IMR-90 (cell line): ENCODE data around the gene ITPKC. TPM values are rescaled to one million over a fixed set of nuclear protein-coding genes. Genes with fewer than 3 reads are reported as not detected.

Experiments
- ATAC-seq: fragments of 200-7000 bp; cut with Tn5 transposase; 2 replicates; pipeline ENCODE4 v1.9.1; 2020; ENCODE audit warnings: low read depth, mild to moderate bottlenecking, moderate library complexity
- BruUV-seq: library from RNA; stranded (reverse); fragments of 400-500 nt; replicated peaks from 2 replicates; lab custom pipeline; 2021; lab: Mats Ljungman, UMichigan
- CTCF ChIA-PET: fragments of 300-600 bp; formaldehyde crosslinking; extraction: SDS; loops from one replicate; lab custom pipeline; 2021; ENCODE audit warnings: antibody characterized with exemption; lab: Yijun Ruan, JAX
- POLR2A ChIA-PET: fragments of 300-600 bp; sonication (Branson Sonifier 250); formaldehyde crosslinking; loops from one replicate; lab custom pipeline; 2022; ENCODE audit warnings: antibody characterized with exemption; ENCODE audit not compliant: unreplicated experiment; lab: Charles Lee
- DNase-seq: peaks from one replicate; pipeline ENCODE4 v3.0.0; 2013
- H2AFZ ChIP-seq: replicated peaks from 2 replicates; pipeline ENCODE3; 2013; ENCODE audit warnings: low read length, mild to moderate bottlenecking; ENCODE audit not compliant: poor library complexity
- H2AK5ac ChIP-seq: 2 replicates; pipeline ENCODE4 v1.6.1; 2013; ENCODE audit warnings: low read depth, low read length, inconsistent platforms
- H2AK9ac ChIP-seq: replicated peaks from 2 replicates; pipeline ENCODE3; 2013; ENCODE audit warnings: mild to moderate bottlenecking, low read depth, low read length, moderate library complexity; ENCODE audit not compliant: poor library complexity
- H2BK120ac ChIP-seq: 2 replicates; pipeline ENCODE4 v1.6.1; 2013; ENCODE audit warnings: low read depth, low read length, inconsistent platforms
- H2BK15ac ChIP-seq: 3 replicates; pipeline ENCODE4 v1.6.1; 2013; ENCODE audit warnings: low read depth, low read length, inconsistent platforms
- H2BK20ac ChIP-seq: 2 replicates; pipeline ENCODE4 v1.6.1; 2013; ENCODE audit warnings: low read depth, mild to moderate bottlenecking, inconsistent platforms, low read length, moderate library complexity
- H2BK5ac ChIP-seq: 2 replicates; pipeline ENCODE4 v1.6.1; 2013; ENCODE audit warnings: mild to moderate bottlenecking, low read depth, low read length, inconsistent platforms; ENCODE audit not compliant: poor library complexity, severe bottlenecking
- H3K14ac ChIP-seq: replicated peaks from 2 replicates; pipeline ENCODE4 v1.6.1; 2013; ENCODE audit warnings: low read depth, low read length, inconsistent platforms
- H3K18ac ChIP-seq: 2 replicates; pipeline ENCODE4 v1.6.1; 2013; ENCODE audit warnings: low read depth, low read length, control low read depth
- H3K23ac ChIP-seq: 2 replicates; pipeline ENCODE4 v1.6.1; 2013; ENCODE audit warnings: low read depth, low read length, inconsistent platforms
- H3K27ac ChIP-seq: 2 replicates; pipeline ENCODE4 v1.5.1; 2013; ENCODE audit warnings: mild to moderate bottlenecking, control low read depth, low read length; ENCODE audit not compliant: insufficient read depth
- H3K27me3 ChIP-seq: 2 replicates; pipeline ENCODE4 v1.6.1; 2013; ENCODE audit warnings: low read length; ENCODE audit not compliant: control insufficient read depth, insufficient read depth
- H3K36me3 ChIP-seq: 2 replicates; pipeline ENCODE4 v1.6.1; 2013; ENCODE audit warnings: low read length, mixed read lengths; ENCODE audit not compliant: control insufficient read depth, insufficient read depth
- H3K4ac ChIP-seq: 2 replicates; pipeline ENCODE4 v1.6.1; 2013; ENCODE audit warnings: low read depth, low read length, inconsistent platforms
- H3K4me1 ChIP-seq: 2 replicates; pipeline ENCODE4 v1.6.1; 2013; ENCODE audit warnings: low read length, mixed read lengths; ENCODE audit not compliant: control insufficient read depth, insufficient read depth
- H3K4me2 ChIP-seq: 2 replicates; pipeline ENCODE4 v1.6.1; 2013; ENCODE audit warnings: low read depth, mild to moderate bottlenecking, control low read depth, low read length, moderate library complexity
- H3K4me3 ChIP-seq: 2 replicates; pipeline ENCODE4 v1.5.1; 2013; ENCODE audit warnings: low read depth, mild to moderate bottlenecking, control low read depth, low read length, moderate library complexity; ENCODE audit not compliant: insufficient read depth
- H3K56ac ChIP-seq: 2 replicates; pipeline ENCODE4 v1.6.1; 2013; ENCODE audit warnings: low read length, inconsistent platforms; ENCODE audit not compliant: insufficient read depth; ENCODE audit errors: extremely low read depth
- H3K79me1 ChIP-seq, 2 experiments: 2 replicates each; pipeline ENCODE4 v1.6.1; 2013; ENCODE audit warnings: low read length in 2 of 2, inconsistent platforms in 1 of 2, low read depth in 1 of 2
- H3K9ac ChIP-seq: 2 replicates; pipeline ENCODE4 v1.6.1; 2013; ENCODE audit warnings: low read depth, low read length, control low read depth
- H3K9me1 ChIP-seq: 2 replicates; pipeline ENCODE4 v1.6.1; 2013; ENCODE audit warnings: low read length, inconsistent platforms; ENCODE audit not compliant: insufficient read depth
- H3K9me3 ChIP-seq: 2 replicates; pipeline ENCODE4 v1.6.1; 2013; ENCODE audit warnings: low read length; ENCODE audit not compliant: control insufficient read depth, insufficient read depth
- H4K20me1 ChIP-seq: 2 replicates; pipeline ENCODE4 v1.6.1; 2013; ENCODE audit warnings: low read length, inconsistent platforms; ENCODE audit not compliant: insufficient read depth
- H4K5ac ChIP-seq: 2 replicates; pipeline ENCODE4 v1.6.1; 2013; ENCODE audit warnings: mild to moderate bottlenecking, low read depth, low read length, control low read depth
- H4K8ac ChIP-seq, 2 experiments: 2 replicates each; pipeline ENCODE4 v1.6.1; 2013; ENCODE audit warnings: low read depth in 2 of 2, low read length in 2 of 2, control low read depth in 1 of 2, inconsistent platforms in 1 of 2
- H4K91ac ChIP-seq: 2 replicates; pipeline ENCODE4 v1.6.1; 2013; ENCODE audit warnings: low read depth, low read length, inconsistent platforms; ENCODE audit not compliant: insufficient read depth
- BHLHE40 ChIP-seq: fragments of 150-350 bp; IDR thresholded peaks from 2 replicates; pipeline ENCODE4 v1.6.1; 2016; ENCODE audit warnings: mild to moderate bottlenecking, low read depth, low read length
- CEBPB ChIP-seq: IDR thresholded peaks from 2 replicates; pipeline ENCODE4 v1.6.1; 2012; ENCODE audit warnings: low read depth, low read length, improper control_type of control experiment
- CHD1 ChIP-seq: IDR thresholded peaks from 2 replicates; pipeline ENCODE4 v1.6.1; 2012; ENCODE audit warnings: low read depth, low read length, improper control_type of control experiment
- FOS ChIP-seq: fragments of 150-350 bp; IDR thresholded peaks from 2 replicates; pipeline ENCODE4 v1.6.1; 2016; ENCODE audit warnings: low read depth, low read length
- MAFK ChIP-seq: IDR thresholded peaks from 2 replicates; pipeline ENCODE4 v1.6.1; 2012; ENCODE audit warnings: low read depth, low read length, improper control_type of control experiment
- MAZ ChIP-seq: IDR thresholded peaks from 2 replicates; pipeline ENCODE4 v1.6.1; 2012; ENCODE audit warnings: low read depth, mild to moderate bottlenecking, low read length, improper control_type of control experiment, moderate library complexity, borderline replicate concordance
- MXI1 ChIP-seq: IDR thresholded peaks from 2 replicates; pipeline ENCODE4 v1.6.1; 2012; ENCODE audit warnings: low read depth, mild to moderate bottlenecking, low read length, moderate library complexity, borderline replicate concordance
- NFE2L2 ChIP-seq: fragments of 150-350 bp; IDR thresholded peaks from 2 replicates; pipeline ENCODE4 v1.6.1; 2016; ENCODE audit warnings: low read depth, mild to moderate bottlenecking, low read length
- POLR2A ChIP-seq: IDR thresholded peaks from 2 replicates; pipeline ENCODE4 v1.6.1; 2012; ENCODE audit warnings: mild to moderate bottlenecking, low read depth, low read length
- RAD21 ChIP-seq: IDR thresholded peaks from 2 replicates; pipeline ENCODE4 v1.6.1; 2012; ENCODE audit warnings: low read length, improper control_type of control experiment
- RCOR1 ChIP-seq: IDR thresholded peaks from 2 replicates; pipeline ENCODE4 v1.6.1; 2012; ENCODE audit warnings: mild to moderate bottlenecking, low read length, improper control_type of control experiment; ENCODE audit not compliant: insufficient replicate concordance
- RFX5 ChIP-seq: IDR thresholded peaks from 2 replicates; pipeline ENCODE4 v1.8.0; 2012; ENCODE audit warnings: low read depth, mild to moderate bottlenecking, low read length, moderate library complexity
- SMC3 ChIP-seq: fragments of 150-350 bp; IDR thresholded peaks from 2 replicates; pipeline ENCODE4 v1.6.1; 2016; ENCODE audit warnings: low read depth, mild to moderate bottlenecking, antibody characterized with exemption, low read length, moderate library complexity
- WGBS, 2 experiments: methylation state at CpG; one replicate each; pipeline versions ENCODE4 v1.1.5 to v1.1.7; 2013; ENCODE audit warnings: missing lambda C conversion rate in 2 of 2; ENCODE audit not compliant: insufficient read length in 1 of 2; ENCODE audit errors: extremely low coverage in 2 of 2; 5-methylcytosine and 5-hydroxymethylcytosine counted together
- dilution Hi-C: fragments of 300-500 bp; cut with HindIII; formaldehyde crosslinking; loops from one replicate; pipeline ENCODE4 v1.14.3; 2018; ENCODE audit warnings: low sequenced_read_pairs; ENCODE audit not compliant: unreplicated experiment
- in situ Hi-C: fragments of 300-500 bp; cut with MboI; formaldehyde crosslinking; loops from 3 replicates; pipeline ENCODE4 v1.14.3; 2019; ENCODE audit warnings: low sequenced_read_pairs, inconsistent platforms, mixed read lengths
- intact Hi-C: fragments of 100-400 bp; cut with micrococcal nuclease; formaldehyde crosslinking; loops from 2 replicates; pipeline ENCODE4 v1.10.0; 2022
- polyA plus RNA-seq, 3 experiments: library from polyadenylated mRNA; depleted of rRNA; stranded (reverse); fragments of >200 nt; gene quantifications; 2 replicates each; pipeline ENCODE4 v1.2.3, GENCODE V29; 2012; ENCODE audit warnings: low replicate concordance in 1 of 3
- total RNA-seq: library from RNA; depleted of rRNA; stranded (reverse); fragments of >200 nt; gene quantifications from 2 replicates; pipeline ENCODE4 v1.2.3, GENCODE V29; 2012
- TF ChIP-seq, protein P1 (sequence below): conservative IDR thresholded peaks from 2 replicates; pipeline ENCODE4 v1.5.1; 2012; ENCODE audit warnings: mild to moderate bottlenecking, low read depth, low read length, improper control_type of control experiment
- TF ChIP-seq, protein P2 (sequence below): fragments of 150-350 bp; IDR thresholded peaks from 2 replicates; pipeline ENCODE4 v1.6.1; 2017; ENCODE audit warnings: mild to moderate bottlenecking, antibody characterized with exemption, low read length, low read depth
- TF ChIP-seq, protein P3 (sequence below): fragments of 150-350 bp; IDR thresholded peaks from 2 replicates; pipeline ENCODE4 v1.6.1; 2016; ENCODE audit warnings: low read depth, mild to moderate bottlenecking, low read length, moderate library complexity, borderline replicate concordance

The ITPKC gene
- total and polyA plus RNA-seq, 2 of the 4 experiments (the other 2 are of a cell fraction): 7.7 to 9.4 TPM

DNA sequence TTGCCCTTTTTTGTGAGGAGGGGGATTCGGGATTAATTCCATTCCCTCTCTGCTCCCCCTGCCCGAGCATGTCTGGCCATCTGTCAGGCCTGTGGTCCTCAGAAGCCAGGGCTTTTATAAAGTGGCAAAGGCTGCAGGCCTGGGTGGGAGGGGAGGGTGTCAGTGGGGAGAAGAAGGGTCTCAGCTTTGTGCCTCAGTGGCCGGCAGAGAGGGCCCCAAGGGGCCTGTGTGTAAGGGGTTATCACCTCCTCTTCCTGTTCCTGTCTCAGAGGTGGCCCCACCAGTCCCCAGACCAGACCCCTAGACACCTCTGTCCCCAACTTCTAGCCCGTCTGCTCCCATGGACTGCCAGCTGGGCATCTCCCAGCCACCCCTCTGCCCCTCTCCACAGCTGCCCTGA lies 23.0 kb upstream of the ITPKC start:
- no peak overlapping the region for H3K9ac ChIP-seq
- H3K4ac ChIP-seq: no peak overlapping the region
- H3K14ac ChIP-seq: no peak overlapping the region
- H2AK9ac ChIP-seq: no peak overlapping the region
- no peak overlapping the region for H3K56ac ChIP-seq
- H3K9me1 ChIP-seq: peaks cover 9% of the 10 kb centered on the region
- H4K5ac ChIP-seq: no peak overlapping the region
- H3K4me2 ChIP-seq: no peak overlapping the region
- ChIA-PET POLR2A (no interaction called here), CTCF (no interaction called here)
- H2AK5ac ChIP-seq: no peak overlapping the region
- peaks cover 5 to 16% of the 10 kb centered on the region in 2 experiments; a peak in 3 of 4 replicates for H3K79me1 ChIP-seq
- no peak overlapping the region for H2BK20ac ChIP-seq
- TF ChIP-seq, protein P1, sequence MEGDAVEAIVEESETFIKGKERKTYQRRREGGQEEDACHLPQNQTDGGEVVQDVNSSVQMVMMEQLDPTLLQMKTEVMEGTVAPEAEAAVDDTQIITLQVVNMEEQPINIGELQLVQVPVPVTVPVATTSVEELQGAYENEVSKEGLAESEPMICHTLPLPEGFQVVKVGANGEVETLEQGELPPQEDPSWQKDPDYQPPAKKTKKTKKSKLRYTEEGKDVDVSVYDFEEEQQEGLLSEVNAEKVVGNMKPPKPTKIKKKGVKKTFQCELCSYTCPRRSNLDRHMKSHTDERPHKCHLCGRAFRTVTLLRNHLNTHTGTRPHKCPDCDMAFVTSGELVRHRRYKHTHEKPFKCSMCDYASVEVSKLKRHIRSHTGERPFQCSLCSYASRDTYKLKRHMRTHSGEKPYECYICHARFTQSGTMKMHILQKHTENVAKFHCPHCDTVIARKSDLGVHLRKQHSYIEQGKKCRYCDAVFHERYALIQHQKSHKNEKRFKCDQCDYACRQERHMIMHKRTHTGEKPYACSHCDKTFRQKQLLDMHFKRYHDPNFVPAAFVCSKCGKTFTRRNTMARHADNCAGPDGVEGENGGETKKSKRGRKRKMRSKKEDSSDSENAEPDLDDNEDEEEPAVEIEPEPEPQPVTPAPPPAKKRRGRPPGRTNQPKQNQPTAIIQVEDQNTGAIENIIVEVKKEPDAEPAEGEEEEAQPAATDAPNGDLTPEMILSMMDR: no peak
- no peak for TF ChIP-seq FOS
- TF ChIP-seq MXI1: no peak
- TF ChIP-seq, protein P2, sequence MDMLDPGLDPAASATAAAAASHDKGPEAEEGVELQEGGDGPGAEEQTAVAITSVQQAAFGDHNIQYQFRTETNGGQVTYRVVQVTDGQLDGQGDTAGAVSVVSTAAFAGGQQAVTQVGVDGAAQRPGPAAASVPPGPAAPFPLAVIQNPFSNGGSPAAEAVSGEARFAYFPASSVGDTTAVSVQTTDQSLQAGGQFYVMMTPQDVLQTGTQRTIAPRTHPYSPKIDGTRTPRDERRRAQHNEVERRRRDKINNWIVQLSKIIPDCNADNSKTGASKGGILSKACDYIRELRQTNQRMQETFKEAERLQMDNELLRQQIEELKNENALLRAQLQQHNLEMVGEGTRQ: no peak
- no peak for TF ChIP-seq RFX5
- no peak for TF ChIP-seq NFE2L2
- TF ChIP-seq POLR2A: no peak
- TF ChIP-seq CHD1: no peak
- no peak for TF ChIP-seq RAD21
- TF ChIP-seq, protein P3, sequence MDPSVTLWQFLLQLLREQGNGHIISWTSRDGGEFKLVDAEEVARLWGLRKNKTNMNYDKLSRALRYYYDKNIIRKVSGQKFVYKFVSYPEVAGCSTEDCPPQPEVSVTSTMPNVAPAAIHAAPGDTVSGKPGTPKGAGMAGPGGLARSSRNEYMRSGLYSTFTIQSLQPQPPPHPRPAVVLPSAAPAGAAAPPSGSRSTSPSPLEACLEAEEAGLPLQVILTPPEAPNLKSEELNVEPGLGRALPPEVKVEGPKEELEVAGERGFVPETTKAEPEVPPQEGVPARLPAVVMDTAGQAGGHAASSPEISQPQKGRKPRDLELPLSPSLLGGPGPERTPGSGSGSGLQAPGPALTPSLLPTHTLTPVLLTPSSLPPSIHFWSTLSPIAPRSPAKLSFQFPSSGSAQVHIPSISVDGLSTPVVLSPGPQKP: no peak
- TF ChIP-seq BHLHE40: no peak
- no peak for TF ChIP-seq RCOR1
- TF ChIP-seq CEBPB: no peak
- no peak for TF ChIP-seq SMC3
- TF ChIP-seq MAZ: no peak
- no peak for TF ChIP-seq MAFK
- DNase-seq: no peak
- no peak overlapping the region for H3K27ac ChIP-seq
- 100% methylated on average over 1 of the region's 4 CpGs; no CpG with 5 or more reads in 1 of the 2 experiments for WGBS, 2 experiments
- no TSS peak for BruUV-seq
- dilution Hi-C loops (no loop called here), in situ Hi-C loops (no loop called here), intact Hi-C loops (no loop called here)
- ATAC-seq: no peak
- no peak overlapping the region for H3K18ac ChIP-seq
- no peak overlapping the region for H3K4me3 ChIP-seq
- H3K9me3 ChIP-seq: no peaks in the 10 kb centered on the region
- peaks cover 31% of the 10 kb centered on the region; the same call in 1 of the 2 replicates for H3K36me3 ChIP-seq
- H2BK15ac ChIP-seq: no peak overlapping the region
- no peak overlapping the region for H2AFZ ChIP-seq
- no peak overlapping the region for H4K91ac ChIP-seq
- no peaks in the 10 kb centered on the region for H3K27me3 ChIP-seq
- H2BK5ac ChIP-seq: no peak overlapping the region
- peaks cover 7% of the 10 kb centered on the region for H3K4me1 ChIP-seq
- no peak overlapping the region for H2BK120ac ChIP-seq
- no peak overlapping the region for H4K8ac ChIP-seq
- peaks cover 6% of the 10 kb centered on the region for H4K20me1 ChIP-seq
- H3K23ac ChIP-seq: no peak overlapping the region
